Stomach smooth muscle (tissue), 2 donors: Measurements from ENCODE around the gene GRIK4.

Experiments used
- H3K27ac ChIP-seq: one replicate; pipeline ENCODE4 v1.7.0; 2013; ENCODE audit warnings: mild to moderate bottlenecking, low read length, inconsistent platforms
- H3K27me3 ChIP-seq, 2 donors: one replicate each; pipeline ENCODE4 v1.7.0; 2013; ENCODE audit warnings: low read length in 2 of 2; ENCODE audit not compliant: insufficient read depth in 2 of 2, control insufficient read depth in 1 of 2
- H3K36me3 ChIP-seq, 2 donors: one replicate each; pipeline ENCODE4 v1.7.0; 2013; ENCODE audit warnings: low read length in 2 of 2; ENCODE audit not compliant: control insufficient read depth in 2 of 2, insufficient read depth in 2 of 2
- H3K4me1 ChIP-seq: one replicate; pipeline ENCODE4 v1.7.0; 2013; ENCODE audit warnings: low read length; ENCODE audit not compliant: control insufficient read depth, insufficient read depth
- H3K4me3 ChIP-seq, 2 donors: one replicate each; pipeline ENCODE4 v1.7.0; 2013; ENCODE audit warnings: low read length in 2 of 2
- H3K9ac ChIP-seq, 2 donors: one replicate each; pipeline ENCODE4 v1.7.0; 2013; ENCODE audit warnings: low read length in 2 of 2, mild to moderate bottlenecking in 1 of 2
- H3K9me3 ChIP-seq, 2 donors: one replicate each; pipeline ENCODE4 v1.7.0; 2013; ENCODE audit warnings: low read length in 2 of 2; ENCODE audit not compliant: control insufficient read depth in 2 of 2
- donor health status: healthy.
- donor health status: Pancreatic carcinoma.

Gene GRIK4

DNA sequence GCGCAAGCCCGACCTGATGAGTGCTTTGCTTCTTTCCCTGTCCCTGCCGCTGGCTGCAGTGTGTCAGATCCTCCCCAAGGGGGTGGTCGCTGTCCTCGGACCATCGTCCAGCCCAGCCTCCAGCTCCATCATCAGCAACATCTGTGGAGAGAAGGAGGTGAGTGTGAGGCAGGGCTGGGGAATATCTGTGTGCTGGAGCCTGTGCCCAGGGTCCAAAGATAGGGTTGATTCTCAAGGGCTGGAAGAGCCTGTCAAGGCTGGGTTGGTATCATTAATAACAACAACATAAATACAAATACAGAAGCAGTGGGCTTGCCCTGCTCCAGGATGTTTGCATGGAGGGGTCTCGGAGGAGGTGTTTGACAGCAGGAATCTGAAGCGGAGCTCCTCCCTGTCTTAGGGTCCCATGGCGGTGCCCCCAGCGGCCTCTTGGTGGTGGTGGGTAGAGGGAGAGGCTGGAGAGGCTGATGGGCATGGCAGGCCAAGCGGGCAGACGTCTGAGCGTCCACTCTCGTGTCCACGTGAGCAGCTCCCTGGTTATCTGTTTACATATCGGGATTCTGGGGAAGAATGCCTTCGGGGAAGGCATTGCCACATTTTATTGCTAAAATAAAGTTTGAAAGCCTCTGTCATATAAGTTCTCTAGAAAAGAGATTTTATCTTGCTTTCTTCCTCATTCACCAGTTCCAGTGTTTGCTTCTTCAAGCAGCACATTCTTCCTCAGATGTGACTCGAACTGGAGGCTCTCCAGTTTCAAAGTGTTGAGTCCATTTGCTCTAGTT is 304.0 kb downstream of the GRIK4 start:
- Histone ChIP-seq H3K9me3 (no peaks in the 10 kb centered on the region), H3K4me1 (no peaks in the 10 kb centered on the region), H3K4me3 (no peak overlapping the region), H3K27ac (no peak overlapping the region), H3K27me3 (peaks cover 0 to 8% of the 10 kb centered on the region in 2 donors), H3K36me3 (no peaks in the 10 kb centered on the region), H3K9ac (no peak overlapping the region)

- H3K4me3 ChIP-seq, result no peak overlapping the region
- peaks cover 0 to 8% of the 10 kb centered on the region in 2 donors for H3K27me3 ChIP-seq
- H3K9me3 ChIP-seq, result no peaks in the 10 kb centered on the region
- no peak overlapping the region for H3K27ac ChIP-seq
- no peaks in the 10 kb centered on the region for H3K4me1 ChIP-seq
- H3K9ac ChIP-seq, result no peak overlapping the region
- no peaks in the 10 kb centered on the region for H3K36me3 ChIP-seq
Measured at GRCh38 chr11:120816176-120816575, 304.6 kb downstream of the GRIK4 start.

DNA sequence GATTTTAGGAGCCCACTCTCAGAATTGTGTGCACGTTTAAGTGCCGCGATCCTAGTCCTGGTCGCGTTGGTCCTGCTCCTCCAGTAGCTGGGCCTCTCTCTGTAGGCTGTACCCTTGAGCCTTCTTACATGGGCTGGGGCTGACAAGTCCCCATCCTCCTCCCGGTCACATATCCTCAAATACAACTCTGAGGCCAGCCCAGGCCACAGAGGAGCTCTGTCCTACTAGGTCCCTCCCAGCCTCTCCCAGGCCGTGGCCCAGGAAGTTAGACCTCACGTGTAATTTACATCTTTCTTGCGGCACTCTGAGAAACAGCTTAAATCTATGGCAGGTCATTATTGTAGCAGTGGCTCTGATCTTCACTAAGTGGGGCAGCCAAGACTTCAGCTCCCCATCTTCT is 305.2 kb downstream of the GRIK4 start:
- Histone ChIP-seq H3K36me3 (no peaks in the 10 kb centered on the region), H3K9me3 (no peaks in the 10 kb centered on the region), H3K4me1 (no peaks in the 10 kb centered on the region), H3K4me3 (no peak overlapping the region), H3K27me3 (peaks cover 0 to 12% of the 10 kb centered on the region in 2 donors), H3K9ac (no peak overlapping the region), H3K27ac (no peak overlapping the region)

DNA sequence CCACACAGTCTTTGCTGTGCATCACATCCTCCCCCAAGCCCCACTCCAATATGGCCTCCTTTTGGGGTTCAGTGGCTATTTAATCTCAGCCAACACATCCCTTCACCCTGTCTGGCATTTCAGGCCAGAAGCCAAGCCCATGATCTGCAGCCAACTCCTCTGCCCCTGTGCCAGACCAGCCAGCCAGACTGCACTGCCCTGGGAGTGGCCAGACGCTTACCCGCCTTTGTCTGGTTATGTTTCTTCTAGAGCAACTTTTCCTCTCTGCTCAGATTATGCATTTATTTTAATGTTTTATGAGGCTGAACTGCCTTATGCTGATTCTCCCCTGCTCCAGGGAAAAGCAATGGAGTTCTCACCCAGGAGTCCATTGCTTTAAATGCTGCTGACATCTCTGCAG is 305.6 kb downstream of the GRIK4 start:
- no peak overlapping the region for H3K4me3 ChIP-seq
- H3K9me3 ChIP-seq, result no peaks in the 10 kb centered on the region
- no peaks in the 10 kb centered on the region for H3K36me3 ChIP-seq
- H3K4me1 ChIP-seq, result no peaks in the 10 kb centered on the region
- H3K27me3 ChIP-seq, result peaks cover 0 to 12% of the 10 kb centered on the region in 2 donors
- no peak overlapping the region for H3K9ac ChIP-seq
- H3K27ac ChIP-seq, result no peak overlapping the region

GRCh38 chr11:120818097-120818496 is 306.5 kb downstream of the GRIK4 start:
- H3K9me3 ChIP-seq, result no peaks in the 10 kb centered on the region

DNA sequence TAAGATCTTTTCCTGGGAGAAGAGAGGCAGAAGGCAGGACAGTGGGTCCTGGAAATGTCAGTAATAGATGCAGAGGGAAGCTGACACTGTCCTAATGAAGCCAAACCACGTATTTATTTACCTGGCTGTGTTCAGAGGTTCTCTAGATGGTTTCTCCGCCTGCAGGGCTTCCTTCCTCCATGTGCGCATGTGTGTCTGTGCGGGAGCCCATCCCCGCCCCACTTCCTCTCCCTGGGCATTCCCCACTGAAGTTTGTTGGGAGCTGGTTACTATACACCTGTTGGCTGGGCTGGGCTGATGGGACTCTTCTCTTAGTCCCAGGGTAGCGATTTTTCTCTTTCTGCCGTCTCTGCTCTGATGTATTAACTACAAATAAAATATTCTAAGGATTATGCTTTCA is 307.5 kb downstream of the GRIK4 start:
- H3K9me3 ChIP-seq, result no peaks in the 10 kb centered on the region
- H3K36me3 ChIP-seq, result no peaks in the 10 kb centered on the region
- no peak overlapping the region for H3K4me3 ChIP-seq
- H3K4me1 ChIP-seq, result no peaks in the 10 kb centered on the region
- H3K27ac ChIP-seq, result no peak overlapping the region
- peaks cover 0 to 14% of the 10 kb centered on the region in 2 donors for H3K27me3 ChIP-seq
- no peak overlapping the region for H3K9ac ChIP-seq

More at GRCh38 chr11:120818097-120818496, 306.5 kb downstream of the GRIK4 start:
- H3K9ac ChIP-seq, result no peak overlapping the region
- no peaks in the 10 kb centered on the region for H3K36me3 ChIP-seq
- H3K27ac ChIP-seq, result no peak overlapping the region
- peaks cover 0 to 14% of the 10 kb centered on the region in 2 donors for H3K27me3 ChIP-seq
- no peak overlapping the region for H3K4me3 ChIP-seq
- H3K4me1 ChIP-seq, result no peaks in the 10 kb centered on the region

- no peaks in the 10 kb centered on the region for H3K36me3 ChIP-seq
- H3K9ac ChIP-seq, result no peak overlapping the region
- peaks cover 0 to 14% of the 10 kb centered on the region in 2 donors for H3K27me3 ChIP-seq
- H3K27ac ChIP-seq, result no peak overlapping the region
- H3K4me1 ChIP-seq, result no peaks in the 10 kb centered on the region
- H3K4me3 ChIP-seq, result no peak overlapping the region
- no peaks in the 10 kb centered on the region for H3K9me3 ChIP-seq
Measured at GRCh38 chr11:120819437-120820365, 308.2 kb downstream of the GRIK4 start.

GRCh38 chr11:120823159-120823558 is 311.6 kb downstream of the GRIK4 start:
- no peak overlapping the region for H3K27ac ChIP-seq
- H3K27me3 ChIP-seq, result peaks cover 7 to 25% of the 10 kb centered on the region in 2 donors
- no peak overlapping the region for H3K4me3 ChIP-seq
- H3K36me3 ChIP-seq, result no peaks in the 10 kb centered on the region
- no peaks in the 10 kb centered on the region for H3K9me3 ChIP-seq
- no peak overlapping the region for H3K9ac ChIP-seq
- no peaks in the 10 kb centered on the region for H3K4me1 ChIP-seq

DNA sequence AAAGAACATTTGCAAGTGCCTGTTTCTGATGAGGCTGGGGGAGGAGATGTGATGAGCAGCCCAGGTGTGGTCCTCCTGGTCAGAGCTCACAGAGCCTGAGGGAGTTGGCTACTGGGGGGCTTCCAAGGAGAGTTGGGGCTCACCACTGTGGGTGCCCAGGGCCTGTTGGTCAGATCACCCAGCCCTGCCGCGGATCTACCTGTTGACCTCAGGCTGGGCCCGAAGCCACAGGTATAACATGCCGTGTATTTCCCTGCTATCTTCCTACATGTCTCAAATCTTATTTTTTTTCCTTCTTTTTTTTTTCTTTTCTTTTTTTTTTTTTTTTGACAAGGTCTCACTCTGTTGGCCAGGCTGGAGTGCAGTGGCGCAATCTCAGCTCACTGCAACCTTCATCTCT is 312.7 kb downstream of the GRIK4 start:
- no peaks in the 10 kb centered on the region for H3K9me3 ChIP-seq
- no peaks in the 10 kb centered on the region for H3K4me1 ChIP-seq
- H3K9ac ChIP-seq, result no peak overlapping the region
- H3K36me3 ChIP-seq, result no peaks in the 10 kb centered on the region
- H3K27me3 ChIP-seq, result peaks cover 13 to 22% of the 10 kb centered on the region in 2 donors
- no peak overlapping the region for H3K27ac ChIP-seq
- no peak overlapping the region for H3K4me3 ChIP-seq

- Histone ChIP-seq H3K4me1 (no peaks in the 10 kb centered on the region), H3K9me3 (no peaks in the 10 kb centered on the region), H3K9ac (no peak overlapping the region), H3K27me3 (peaks cover 13 to 17% of the 10 kb centered on the region in 2 donors), H3K36me3 (no peaks in the 10 kb centered on the region), H3K27ac (no peak overlapping the region), H3K4me3 (no peak overlapping the region)
Measured at GRCh38 chr11:120827198-120827597, 315.6 kb downstream of the GRIK4 start.
